ENCODE measurements around the gene CDK6.

The CDK6 gene

DNA sequence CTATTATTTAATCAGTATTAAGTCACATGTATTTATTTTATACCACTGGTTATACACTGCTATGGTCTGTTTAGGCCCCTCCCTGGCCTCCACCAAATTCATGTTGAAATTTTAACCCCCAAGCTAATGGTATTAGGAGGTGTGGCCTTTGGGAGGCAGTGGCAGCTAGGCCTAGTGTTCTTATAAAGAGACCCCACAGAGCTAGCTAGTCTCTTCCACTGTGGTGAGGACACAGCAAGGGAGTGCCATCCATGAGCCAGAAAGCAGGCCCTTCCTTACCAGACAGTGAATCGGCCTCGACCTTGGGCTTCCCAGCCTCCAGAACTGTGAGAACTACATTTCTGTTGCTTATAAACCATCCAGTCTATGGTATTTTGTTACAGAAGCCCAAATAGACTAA is 279.1 kb downstream of the CDK6 start:
- in situ Hi-C loops (cut with HindIII; ENCODE audit: low sequenced_read_pairs) = no loop called here
